ENCODE results near the gene DDO. TPM values are rescaled to one million over a fixed set of nuclear protein-coding genes. Genes with fewer than 3 reads are reported as not detected.

The DDO gene
- total RNA-seq, 1 experiment from 2014 or later, result 1.0 TPM

DNA sequence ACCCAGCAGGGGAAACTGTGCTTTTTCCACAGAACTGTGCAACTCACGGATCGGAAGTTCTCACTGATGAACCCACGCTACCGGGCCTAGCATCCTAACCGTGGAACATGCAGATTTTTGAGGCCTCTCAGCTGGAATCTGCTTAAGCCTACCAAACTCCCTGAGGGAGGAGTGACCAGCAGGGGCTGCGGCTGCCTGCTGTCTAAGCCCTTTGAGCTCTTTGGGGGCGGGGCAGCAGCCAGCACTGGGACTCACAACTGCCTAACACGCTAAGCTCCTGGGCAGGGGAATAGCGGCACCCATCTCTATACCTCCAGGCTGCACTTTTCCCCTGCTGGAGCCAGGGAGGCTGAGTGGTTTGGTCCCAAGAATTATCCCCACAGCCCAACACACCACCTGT, 36.8 kb downstream of the DDO start:
- no peak for DNase-seq (ENCODE audit: extremely low read depth, low read depth)

- DNase-seq (ENCODE audit: extremely low read depth, low read depth), result no peak
Measured at GRCh38 chr6:110369066-110369465, 46.3 kb downstream of the DDO start.

DNA sequence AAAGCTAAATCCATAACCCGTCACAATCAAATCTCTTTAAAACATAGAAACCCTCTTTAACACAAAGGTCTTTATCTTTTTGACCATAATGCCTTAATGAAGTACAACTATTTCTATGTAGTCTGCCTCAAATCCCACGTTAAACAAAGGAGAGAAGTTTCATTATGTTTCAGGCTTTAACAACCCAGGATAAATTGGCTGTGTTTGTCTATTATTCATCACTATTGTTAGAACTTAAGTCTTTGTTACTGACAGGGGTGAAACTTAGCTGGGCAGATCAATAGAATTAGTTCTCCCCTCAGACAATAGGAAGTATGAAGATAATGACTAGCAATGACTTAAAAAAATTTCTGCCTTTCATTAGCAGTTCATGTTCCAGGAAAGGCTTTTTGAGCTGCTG, 47.1 kb downstream of the DDO start:
- no peak for DNase-seq (ENCODE audit: extremely low read depth, low read depth)

DNA sequence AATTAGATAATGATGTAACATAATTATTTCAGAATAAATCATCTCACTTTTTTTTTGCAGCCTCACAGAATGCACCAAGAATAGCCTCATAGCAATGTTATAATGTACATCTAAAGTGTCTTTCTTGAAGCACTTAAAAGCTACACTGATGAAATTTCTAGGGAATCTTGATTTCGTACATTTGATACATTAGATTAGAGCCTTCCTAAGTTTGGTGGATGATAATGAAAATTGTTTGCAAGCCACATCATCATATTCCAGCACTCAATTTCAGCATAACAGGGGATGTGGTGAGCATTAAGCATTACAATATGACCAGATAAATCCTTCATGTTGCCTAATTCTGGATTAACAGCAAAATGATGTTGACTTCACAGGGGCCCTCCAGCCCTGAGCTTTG, 47.5 kb downstream of the DDO start:
- no peak for DNase-seq (ENCODE audit: extremely low read depth, low read depth)

- DNase-seq (ENCODE audit: extremely low read depth, low read depth), result no peak
Measured at GRCh38 chr6:110366975-110367374, 48.4 kb downstream of the DDO start.

DNA sequence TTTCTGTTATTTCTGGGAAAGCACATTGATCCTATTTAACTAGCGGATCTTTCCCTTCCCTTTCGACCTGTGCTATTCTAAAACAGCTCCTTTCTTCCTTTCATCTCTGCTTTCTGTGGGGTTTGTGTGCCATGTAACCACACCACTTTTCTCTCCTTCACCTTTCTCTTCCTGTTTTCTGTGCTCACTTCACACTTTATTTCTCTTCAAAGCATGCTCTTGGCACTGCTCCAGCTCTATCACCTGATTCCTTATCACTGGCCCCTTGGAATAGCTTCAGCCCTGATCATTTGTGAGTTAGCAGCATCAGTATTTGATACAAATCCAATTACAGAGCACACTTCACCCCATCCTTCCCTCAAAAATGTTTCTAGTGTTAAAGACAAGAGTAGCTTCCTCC, 49.1 kb downstream of the DDO start:
- no peak for DNase-seq (ENCODE audit: extremely low read depth, low read depth)

DNA sequence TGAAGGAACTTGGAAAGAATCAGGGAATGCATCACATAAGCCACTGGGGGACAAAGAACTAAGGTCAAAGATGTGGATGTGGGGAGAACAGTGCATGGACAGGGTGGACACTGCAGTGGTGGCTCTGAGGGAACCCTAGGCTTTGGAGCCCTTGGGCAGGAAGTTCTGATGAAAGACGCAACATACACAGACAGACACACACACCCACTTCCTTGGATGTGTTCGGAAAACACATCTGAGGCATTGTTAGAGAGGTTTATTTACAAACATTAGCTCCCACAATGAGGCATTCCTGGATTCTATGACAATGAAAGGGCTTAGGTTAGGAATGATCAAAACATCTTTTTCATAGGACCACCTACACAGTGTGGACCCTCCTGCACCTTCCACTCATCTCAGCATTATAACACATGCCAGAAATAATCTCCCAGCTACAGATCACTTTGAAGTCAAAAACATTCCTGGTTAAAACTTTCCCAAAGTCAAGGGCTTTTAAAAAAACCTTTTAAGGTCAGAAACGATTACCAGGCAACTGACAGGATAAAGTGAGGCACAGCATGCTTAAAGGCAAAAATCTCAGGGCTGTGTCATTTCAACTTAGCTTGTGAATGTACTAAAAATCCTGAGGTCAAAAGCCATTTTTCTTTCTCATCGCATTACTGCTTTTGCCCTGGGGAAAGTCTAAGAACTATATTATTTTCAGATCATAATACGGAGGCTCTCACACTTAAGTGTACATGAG, 50.8 kb downstream of the DDO start:
- DNase-seq (ENCODE audit: extremely low read depth, low read depth), result no peak

GRCh38 chr6:110363748-110364147, 51.6 kb downstream of the DDO start:
- no peak for DNase-seq (ENCODE audit: extremely low read depth, low read depth)

GRCh38 chr6:110360676-110361075, 54.7 kb downstream of the DDO start:
- no peak for DNase-seq (ENCODE audit: extremely low read depth, low read depth)

DNA sequence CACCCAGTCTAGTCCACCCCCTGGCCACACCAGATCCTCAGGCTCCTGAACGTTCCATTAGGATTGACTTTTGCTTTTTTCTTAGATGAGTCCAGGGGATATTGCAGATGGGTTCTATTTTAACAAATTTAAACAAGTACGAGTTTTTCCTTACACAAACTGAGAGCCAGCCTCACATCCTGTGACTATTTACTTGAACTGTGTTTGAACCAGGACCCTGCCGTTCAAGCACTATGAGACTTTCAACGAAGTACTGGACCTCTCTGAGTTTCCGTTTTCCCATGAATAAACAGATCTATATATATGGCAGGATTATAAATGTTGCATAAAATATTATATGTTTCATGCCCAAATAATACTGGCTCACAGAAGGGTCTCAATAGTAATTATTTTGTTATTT, 55.8 kb downstream of the DDO start:
- DNase-seq (ENCODE audit: extremely low read depth, low read depth), result no peak

- no peak for DNase-seq (ENCODE audit: extremely low read depth, low read depth)
Measured at GRCh38 chr6:110358553-110359160, 56.7 kb downstream of the DDO start.

DNA sequence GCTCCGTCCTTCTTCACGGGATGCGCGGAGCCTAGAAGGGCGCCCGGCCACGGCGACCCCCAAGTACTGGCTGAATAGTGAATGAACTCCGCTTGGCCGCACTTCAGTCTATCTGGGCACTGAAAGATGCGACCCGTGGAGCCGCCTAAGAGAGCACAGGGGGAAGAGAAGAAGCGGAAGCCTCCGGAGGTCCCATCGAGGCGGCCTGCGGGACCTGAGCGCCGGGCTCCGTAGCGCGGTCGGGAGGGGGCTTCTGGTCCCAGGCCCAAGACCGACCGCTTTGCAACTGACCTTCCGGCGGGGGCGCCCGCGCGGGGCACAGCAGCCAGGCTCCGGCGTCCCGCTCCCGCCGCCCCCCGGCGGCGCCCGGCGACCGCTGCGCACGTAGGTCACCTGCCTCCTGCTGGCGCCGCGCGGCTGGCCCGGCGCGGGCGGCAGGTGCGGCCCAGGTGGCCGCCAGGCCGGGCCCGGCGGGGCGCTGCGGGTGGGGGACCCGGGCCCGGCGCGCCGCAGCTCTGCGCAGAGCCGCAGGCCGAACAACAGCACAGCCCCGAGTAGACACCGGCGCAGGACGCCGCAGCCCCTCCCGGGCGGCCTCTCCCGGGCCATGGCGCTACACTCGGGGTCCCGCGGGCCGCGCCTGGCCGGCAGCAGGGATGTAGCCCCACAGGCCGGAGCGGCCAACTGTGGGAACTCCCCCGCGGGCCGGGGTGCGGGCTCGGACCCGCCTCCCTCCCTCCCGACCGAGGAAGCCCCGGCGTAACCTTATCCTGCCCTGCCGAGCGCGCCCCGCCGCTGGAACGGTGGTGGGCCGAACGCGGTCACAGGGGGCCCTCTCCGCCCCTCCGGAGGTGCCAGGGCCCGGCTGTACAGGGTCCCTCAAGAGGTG, 57.5 kb downstream of the DDO start, which contains the start of gene METTL24:
Gene METTL24 (minus strand): TSS at position 686 of the 889 bp plus-strand sequence. CDS start 77 bp downstream, at position 609.
- DNase-seq (ENCODE audit: extremely low read depth, low read depth), result no peak

GRCh38 chr6:110357298-110357663, 58.1 kb downstream of the DDO start:
- DNase-seq (ENCODE audit: extremely low read depth, low read depth), result no peak

GRCh38 chr6:110356778-110357177, 58.6 kb downstream of the DDO start:
- DNase-seq (ENCODE audit: extremely low read depth, low read depth), result no peak

- DNase-seq (ENCODE audit: extremely low read depth, low read depth), result no peak
Measured at GRCh38 chr6:110355727-110356126, 59.6 kb downstream of the DDO start.

DNA sequence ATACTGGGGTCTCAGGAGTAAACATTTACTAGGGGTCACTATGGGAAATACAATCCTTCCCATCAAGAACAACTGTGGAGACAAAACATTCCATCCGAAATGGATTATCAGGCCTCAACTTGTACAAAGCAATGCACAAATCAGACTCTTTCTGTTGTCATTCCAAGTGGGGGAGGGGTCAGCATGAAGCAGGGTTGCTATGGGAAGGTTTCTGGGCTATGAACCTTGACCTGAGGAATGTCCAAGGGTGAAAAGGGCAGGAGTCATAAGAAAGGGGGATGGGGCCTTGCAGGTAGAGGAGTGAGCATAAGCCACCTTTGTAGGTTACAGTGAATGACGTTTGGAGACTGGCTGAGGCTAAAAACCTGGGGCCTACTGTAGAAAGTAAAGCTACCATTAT, 60.4 kb downstream of the DDO start:
- no peak for DNase-seq (ENCODE audit: extremely low read depth, low read depth)

- DNase-seq (ENCODE audit: extremely low read depth, low read depth), result no peak
Measured at GRCh38 chr6:110354153-110354552, 61.2 kb downstream of the DDO start.

DNA sequence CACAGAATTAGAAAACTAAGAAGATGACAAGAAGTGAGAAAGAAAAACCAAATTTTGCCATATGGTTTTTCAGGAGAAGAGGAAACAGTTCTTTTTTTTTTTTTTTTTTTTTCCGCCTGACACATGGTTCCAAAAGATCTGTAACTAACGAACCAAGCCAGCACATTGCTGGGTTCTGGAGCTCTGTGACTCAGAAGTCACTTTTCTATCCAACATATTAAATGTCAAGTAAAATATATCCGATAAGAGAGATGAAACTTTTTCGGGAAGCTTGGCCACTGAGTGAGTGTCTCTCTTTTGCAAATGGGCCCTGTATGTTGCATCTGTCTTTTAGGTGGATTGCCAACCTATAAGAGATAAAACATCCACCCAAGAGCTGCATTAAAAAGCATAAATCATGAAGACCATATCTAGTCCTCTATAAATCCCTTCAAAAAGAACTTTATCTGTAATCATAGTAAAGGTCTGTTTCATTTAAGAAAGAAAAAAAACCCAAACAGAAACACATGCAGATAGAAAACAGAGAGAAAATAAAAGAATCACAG, 61.8 kb downstream of the DDO start:
- no peak for DNase-seq (ENCODE audit: extremely low read depth, low read depth)

- no peak for DNase-seq (ENCODE audit: extremely low read depth, low read depth)
Measured at GRCh38 chr6:110352563-110353262, 62.7 kb downstream of the DDO start.

- no peak for DNase-seq (ENCODE audit: extremely low read depth, low read depth)
Measured at GRCh38 chr6:110351986-110352385, 63.4 kb downstream of the DDO start.

- no peak for DNase-seq (ENCODE audit: extremely low read depth, low read depth)
Measured at GRCh38 chr6:110351546-110351945, 63.8 kb downstream of the DDO start.

Measured in NCI-H460 (cell line).